HG03575 (cell line): ENCODE data around the gene EPHA10.

Source experiments
- ATAC-seq: cut with Tn5 transposase; IDR thresholded peaks from one replicate; pipeline ENCODE4 v1.9.1; 2021; ENCODE audit not compliant: unreplicated experiment, insufficient number of reproducible peaks, low FRiP score; ENCODE audit errors: extremely low read depth

Gene EPHA10

GRCh38 chr1:37764888-37765441 lies at the start of gene EPHA10:
Gene EPHA10 (minus strand): TSS chr1:37765120. CDS start chr1:37765066, 54 bp downstream.
- ATAC-seq, result no peak

GRCh38 chr1:37814252-37814651 lies 49.3 kb upstream of the EPHA10 start:
- ATAC-seq, result no peak

GRCh38 chr1:37813529-37814145 lies 48.7 kb upstream of the EPHA10 start:
- no peak for ATAC-seq

GRCh38 chr1:37811027-37811655 lies 46.2 kb upstream of the EPHA10 start:
- no peak for ATAC-seq

GRCh38 chr1:37809942-37810341 lies 45.0 kb upstream of the EPHA10 start:
- ATAC-seq, result no peak

GRCh38 chr1:37808369-37809319 lies 43.7 kb upstream of the EPHA10 start:
- no peak for ATAC-seq

GRCh38 chr1:37807555-37808368 lies 42.8 kb upstream of the EPHA10 start, which contains the start of the genes C1orf122 and YRDC:
Gene C1orf122 (plus strand): TSS chr1:37807790. CDS start chr1:37808405, 615 bp downstream.
Gene YRDC (minus strand): TSS chr1:37808208. CDS start chr1:37808180, 28 bp downstream.
- no peak for ATAC-seq

- ATAC-seq, result no peak
Measured at GRCh38 chr1:37807220-37807554, 42.3 kb upstream of the EPHA10 start.

- no peak for ATAC-seq
Measured at GRCh38 chr1:37802439-37802838, 37.5 kb upstream of the EPHA10 start.

- ATAC-seq, result no peak
Measured at GRCh38 chr1:37797750-37798345, 32.9 kb upstream of the EPHA10 start.

- no peak for ATAC-seq
Measured at GRCh38 chr1:37795340-37796125, 30.6 kb upstream of the EPHA10 start.

GRCh38 chr1:37794372-37795339 lies 29.7 kb upstream of the EPHA10 start:
- no peak for ATAC-seq

- no peak for ATAC-seq
Measured at GRCh38 chr1:37793773-37794371, 29.0 kb upstream of the EPHA10 start, which contains the start of gene MANEAL. Gene MANEAL (plus strand): TSS chr1:37793847. CDS start chr1:37794183, 336 bp downstream.

- ATAC-seq, result no peak
Measured at GRCh38 chr1:37792943-37793686, 28.2 kb upstream of the EPHA10 start.

- no peak for ATAC-seq
Measured at GRCh38 chr1:37782491-37782890, 17.6 kb upstream of the EPHA10 start.
